ENCODE measurements around the gene AMER2. TPM values are rescaled to one million over a fixed set of nuclear protein-coding genes. Genes with fewer than 3 reads are reported as not detected.

The AMER2 gene
- total RNA-seq = 99.9 TPM

GRCh38 chr13:25171517-25172302, at the start of gene AMER2:
Gene AMER2, minus strand, starts transcription at chr13:25172288. Its CDS starts 669 bp downstream, at chr13:25171619.

Small RNA genes lying within 50 kb of the gene (small RNA-seq; reads per million reads assigned to genes)
- not detected for gene AL359757.1
- gene AL359757.2 = not detected

Other genes with a start within 250 kb of the AMER2 start
- gene PABPC3, start 76.2 kb downstream of the AMER2 start, total RNA-seq = 0.69 TPM
- 38.1 TPM for gene MTMR6, start 115.2 kb upstream of the AMER2 start, total RNA-seq
- 111 TPM for gene NUP58, start 129.3 kb upstream of the AMER2 start, total RNA-seq
- 77.0 TPM for gene ATP8A2, start 199.7 kb upstream of the AMER2 start, total RNA-seq

Data from diencephalon (tissue), 1 donor.